K562 (cell line): Measurements from ENCODE around the gene MAP4K4. TPM values are rescaled to one million over a fixed set of nuclear protein-coding genes. Genes with fewer than 3 reads are reported as not detected.

Source experiments
- ATAC-seq: fragments of 200-7000 bp; cut with Tn5 transposase; 3 replicates; pipeline ENCODE4 v1.9.1; 2020; ENCODE audit warnings: moderate library complexity
- BruUV-seq: library from RNA; stranded (reverse); fragments of 400-500 nt; replicated peaks from 2 replicates; lab custom pipeline; 2021; lab: Mats Ljungman, UMichigan
- CTCF ChIA-PET: fragments of 300-600 bp; formaldehyde crosslinking; extraction: SDS; loops from one replicate; lab custom pipeline; 2021; ENCODE audit warnings: low intra/inter-chr PET ratio; lab: Yijun Ruan, JAX
- POLR2A ChIA-PET: fragments of 300-600, 350-650 bp; sonication (Branson Sonifier 250); formaldehyde crosslinking; extraction: SDS; loops from one replicate; lab custom pipeline; 2021; ENCODE audit warnings: antibody characterized with exemption, inconsistent platforms; lab: Yijun Ruan, JAX
- DNase-seq, 4 experiments: peaks; one replicate each; pipeline versions ENCODE4 v3.0.0 to v3.0.0-alpha.2; 2011 to 2018; ENCODE audit warnings: low spot score in 3 of 4, mixed read lengths in 3 of 4; ENCODE audit errors: extremely low read depth in 1 of 4
- FAIRE-seq: peaks from 2 replicates; lab custom pipeline; 2011; peaks lifted over from hg19 to GRCh38; lab: Jason Lieb, UNC
- H2AFZ ChIP-seq: 2 replicates; pipeline ENCODE4 v1.6.0; 2011; ENCODE audit warnings: low read depth, low read length, control low read depth, inconsistent platforms
- H3K27ac ChIP-seq: fragments of 200-600 bp; 3 replicates; pipeline ENCODE4 v1.8.0; 2011; ENCODE audit warnings: low read depth, mild to moderate bottlenecking, control low read depth, inconsistent platforms, low read length, moderate library complexity, mixed read lengths; ENCODE audit errors: extremely low read depth
- H3K27me3 ChIP-seq, 2 experiments: fragments of 300-600 bp in 1 of 2; 2 replicates in 1 of 2; 3 replicates in 1 of 2; pipeline versions ENCODE4 v1.6.0 to v1.8.0; 2011; ENCODE audit warnings: inconsistent platforms in 2 of 2, low read length in 2 of 2, mild to moderate bottlenecking in 1 of 2, mixed read lengths in 1 of 2, moderate library complexity in 1 of 2; ENCODE audit not compliant: control insufficient read depth in 2 of 2, insufficient read depth in 2 of 2
- H3K36me3 ChIP-seq: fragments of 300-600 bp; 3 replicates; pipeline ENCODE4 v1.8.0; 2011; ENCODE audit warnings: mild to moderate bottlenecking, low read length, inconsistent platforms; ENCODE audit not compliant: control insufficient read depth, insufficient read depth
- H3K4me1 ChIP-seq, 2 experiments: fragments of 200-600 bp in 1 of 2; replicated peaks in 1 of 2; 2 replicates in 1 of 2; 3 replicates in 1 of 2; pipeline versions ENCODE4 v1.5.1 to v1.8.0; 2011; ENCODE audit warnings: inconsistent platforms in 2 of 2, low read length in 2 of 2, mild to moderate bottlenecking in 1 of 2, mixed read lengths in 1 of 2, moderate library complexity in 1 of 2; ENCODE audit not compliant: control insufficient read depth in 2 of 2, insufficient read depth in 2 of 2
- H3K4me2 ChIP-seq: 2 replicates; pipeline ENCODE4 v1.6.1; 2011; ENCODE audit warnings: low read length, control low read depth, inconsistent platforms, mixed read lengths; ENCODE audit not compliant: insufficient read depth
- H3K4me3 ChIP-seq: fragments of 200-600 bp; sonication (generic), shearing (Covaris generic); 2 replicates; pipeline ENCODE4 v1.5.1; 2016; ENCODE audit warnings: control low read depth, inconsistent platforms
- H3K79me2 ChIP-seq: fragments of 200-600 bp; 3 replicates; pipeline ENCODE4 v1.8.0; 2011; ENCODE audit warnings: low read length, inconsistent platforms; ENCODE audit not compliant: control insufficient read depth, insufficient read depth
- H3K9ac ChIP-seq, 2 experiments: 2 replicates each; pipeline versions ENCODE4 v1.6.0 to v1.6.1; 2011; ENCODE audit warnings: low read depth in 2 of 2, low read length in 2 of 2, control low read depth in 1 of 2, inconsistent platforms in 1 of 2, mild to moderate bottlenecking in 1 of 2, mixed read lengths in 1 of 2; ENCODE audit not compliant: insufficient read depth in 1 of 2
- H3K9me1 ChIP-seq: one replicate; pipeline ENCODE4 v1.6.0; 2011; ENCODE audit warnings: inconsistent platforms, mild to moderate bottlenecking, low read length, moderate library complexity; ENCODE audit not compliant: control insufficient read depth, insufficient read depth
- H3K9me3 ChIP-seq: replicated peaks from 2 replicates; pipeline ENCODE4 v1.5.1; 2011; ENCODE audit warnings: low read depth, low read length, inconsistent platforms; ENCODE audit not compliant: control insufficient read depth, insufficient read depth
- H4K20me1 ChIP-seq: replicated peaks from 2 replicates; pipeline ENCODE4 v1.6.1; 2011; ENCODE audit warnings: low read length, inconsistent platforms, mixed read lengths; ENCODE audit not compliant: control insufficient read depth, insufficient read depth
- ARHGAP35 ChIP-seq: fragments of 450-650 bp; IDR thresholded peaks from 2 replicates; pipeline ENCODE4 v1.6.1; 2018; ENCODE audit not compliant: partially characterized antibody
- BRD4 ChIP-seq: fragments of 200-600 bp; sonication (generic); IDR thresholded peaks from 2 replicates; pipeline ENCODE4 v1.6.1; 2017; ENCODE audit warnings: inconsistent platforms
- CHD2 ChIP-seq: IDR thresholded peaks from 2 replicates; pipeline ENCODE4 v1.6.1; 2011; ENCODE audit warnings: low read depth, low read length
- DACH1 ChIP-seq: fragments of 450-650 bp; IDR thresholded peaks from 2 replicates; pipeline ENCODE4 v1.6.1; 2018; ENCODE audit not compliant: partially characterized antibody
- ETV1 ChIP-seq: fragments of 450-650 bp; conservative IDR thresholded peaks from 2 replicates; pipeline ENCODE4 v1.6.1; 2016; ENCODE audit warnings: missing genetic modification characterization, control low read depth, low read depth, missing compliant biosample characterization
- HDAC3 ChIP-seq: fragments of 450-650 bp; IDR thresholded peaks from 2 replicates; pipeline ENCODE4 v1.6.1; 2018; ENCODE audit warnings: borderline replicate concordance, mild to moderate bottlenecking, moderate library complexity; ENCODE audit not compliant: partially characterized antibody
- KAT8 ChIP-seq: fragments of 450-650 bp; IDR thresholded peaks from 2 replicates; pipeline ENCODE4 v1.6.1; 2016; ENCODE audit warnings: low read depth, mild to moderate bottlenecking
- MAFG ChIP-seq: fragments of 450-650 bp; conservative IDR thresholded peaks from 2 replicates; pipeline ENCODE4 v1.6.1; 2016; ENCODE audit warnings: missing genetic modification characterization, missing compliant biosample characterization
- NFIX ChIP-seq: fragments of 250-450 bp; sonication (Bioruptor Pico); IDR thresholded peaks from 2 replicates; pipeline ENCODE4 v1.4.0; 2020; ENCODE audit warnings: low read depth, mild to moderate bottlenecking, moderate library complexity
- NFRKB ChIP-seq: fragments of 450-650 bp; IDR thresholded peaks from 2 replicates; pipeline ENCODE4 v1.6.1; 2016; ENCODE audit warnings: low read depth
- TGIF2 ChIP-seq: sonication (generic); formaldehyde crosslinking; IDR thresholded peaks from 2 replicates; pipeline ENCODE4 v1.8.1; 2022; ENCODE audit warnings: mild to moderate bottlenecking, missing genetic modification reagents, moderate library complexity
- ZFPM2 ChIP-seq: fragments of 250-450 bp; sonication (Bioruptor Pico); IDR thresholded peaks from 2 replicates; pipeline ENCODE4 v1.5.1; 2022; ENCODE audit warnings: mild to moderate bottlenecking
- ZNF12 ChIP-seq: sonication (generic); formaldehyde crosslinking; IDR thresholded peaks from 2 replicates; pipeline ENCODE4 v1.4.0; 2020; ENCODE audit warnings: mild to moderate bottlenecking, missing genetic modification reagents
- ZNF316 ChIP-seq: fragments of 450-650 bp; IDR thresholded peaks from 2 replicates; pipeline ENCODE4 v1.6.1; 2016
- ZNF444 ChIP-seq: fragments of 250-450 bp; sonication (Bioruptor Pico); IDR thresholded peaks from 2 replicates; pipeline ENCODE4 v1.4.0; 2020; ENCODE audit warnings: mild to moderate bottlenecking, moderate library complexity
- WGBS: fragments of 100-300 bp; shearing (Covaris generic); methylation state at CpG from one replicate; pipeline ENCODE4 v1.1.6; 2016; ENCODE audit warnings: low coverage, mixed read lengths; ENCODE audit not compliant: insufficient coverage; ENCODE audit errors: missing lambda C conversion rate; 5-methylcytosine and 5-hydroxymethylcytosine counted together
- in situ Hi-C: fragments of 300-500 bp; cut with MboI; formaldehyde crosslinking; loops from 4 replicates; pipeline ENCODE4 v1.15.0; 2018; ENCODE audit warnings: inconsistent platforms, mixed read lengths
- intact Hi-C: fragments of 100-400 bp; cut with micrococcal nuclease; formaldehyde crosslinking; loops from 2 replicates; pipeline ENCODE4 v1.14.2; 2022
- polyA plus RNA-seq, 8 experiments: library from polyadenylated mRNA; depleted of rRNA in 4 of 8; stranded (reverse) in 5 of 8; unstranded in 3 of 8; fragments of >200 nt; fragmentation: Nextera tagmentation in 2 of 8; fragmentation: Illumina TruSeq in 1 of 8; extraction: Ambion mirVana in 2 of 8; extraction: Trizol in 1 of 8; gene quantifications; 2 replicates each; pipeline versions ENCODE4 v1.2.1 to v1.2.3, GENCODE V29; 2011 to 2014; ENCODE audit warnings: inconsistent platforms in 1 of 8, missing spikeins in 1 of 8
- total RNA-seq, 7 experiments: library from RNA; depleted of rRNA in 6 of 7; stranded (reverse); fragments of >200 nt in 6 of 7; fragmentation: Illumina TruSeq in 2 of 7; extraction: Trizol in 2 of 7; gene quantifications; 2 replicates each; pipeline versions ENCODE4 v1.2.1 to v1.2.3, GENCODE V29; 2011 to 2021; ENCODE audit warnings: low replicate concordance in 1 of 7
- TF ChIP-seq, protein P1 (sequence below): fragments of 250-450 bp; sonication (Bioruptor Pico); IDR thresholded peaks from 2 replicates; pipeline ENCODE4 v1.8.0; 2021; ENCODE audit warnings: borderline replicate concordance, mild to moderate bottlenecking, moderate library complexity; ENCODE audit not compliant: poor library complexity, severe bottlenecking
- TF ChIP-seq, protein P2 (sequence below): fragments of 250-450 bp; sonication (Bioruptor Pico); IDR thresholded peaks from 2 replicates; pipeline ENCODE4 v1.8.0; 2021; ENCODE audit warnings: mild to moderate bottlenecking, moderate library complexity
- TF ChIP-seq, protein P3 (sequence below): sonication (generic); IDR thresholded peaks from 2 replicates; pipeline ENCODE4 v1.6.1; 2016
- TF ChIP-seq, protein P4 (sequence below): sonication (generic); formaldehyde crosslinking; IDR thresholded peaks from 2 replicates; pipeline ENCODE4 v1.8.1; 2023; ENCODE audit warnings: mild to moderate bottlenecking, missing genetic modification reagents

Gene MAP4K4
- total and polyA plus RNA-seq, 9 of the 15 experiments (the other 6 are each of a cell fraction or from before 2014, with no cell fraction given): 7.6 to 76.4 (median 50.6) TPM

DNA sequence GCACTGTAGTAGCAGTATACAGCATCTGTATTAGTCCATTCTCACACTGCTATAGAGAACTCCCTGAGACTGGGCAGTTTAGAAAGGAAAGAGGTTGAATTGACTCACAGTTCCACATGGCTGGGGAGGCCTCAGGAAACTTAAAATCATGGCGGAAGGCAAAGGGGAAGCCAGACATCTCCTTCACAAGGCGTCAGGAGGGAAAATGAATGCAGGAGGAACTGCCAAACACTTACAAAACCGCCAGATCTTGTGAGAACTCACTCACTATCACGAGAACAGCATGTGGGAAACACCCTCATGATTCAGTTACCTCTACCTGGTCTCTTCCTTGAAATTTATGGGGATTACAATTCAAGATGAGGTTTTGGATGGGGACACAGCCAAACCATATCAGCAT lies 25.4 kb downstream of the MAP4K4 start (continued):
- TF ChIP-seq, protein P1, sequence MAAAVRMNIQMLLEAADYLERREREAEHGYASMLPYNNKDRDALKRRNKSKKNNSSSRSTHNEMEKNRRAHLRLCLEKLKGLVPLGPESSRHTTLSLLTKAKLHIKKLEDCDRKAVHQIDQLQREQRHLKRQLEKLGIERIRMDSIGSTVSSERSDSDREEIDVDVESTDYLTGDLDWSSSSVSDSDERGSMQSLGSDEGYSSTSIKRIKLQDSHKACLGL: no peak
- no peak for TF ChIP-seq NFIX (CRISPR knock-in tag)
- no peak for TF ChIP-seq ZFPM2
- no peak for TF ChIP-seq ARHGAP35
- 0 out of 2 replicates have a peak, but pooled peaks have one; percentile 40 for TF ChIP-seq CHD2
- no peak for TF ChIP-seq DACH1
- TF ChIP-seq, protein P2, sequence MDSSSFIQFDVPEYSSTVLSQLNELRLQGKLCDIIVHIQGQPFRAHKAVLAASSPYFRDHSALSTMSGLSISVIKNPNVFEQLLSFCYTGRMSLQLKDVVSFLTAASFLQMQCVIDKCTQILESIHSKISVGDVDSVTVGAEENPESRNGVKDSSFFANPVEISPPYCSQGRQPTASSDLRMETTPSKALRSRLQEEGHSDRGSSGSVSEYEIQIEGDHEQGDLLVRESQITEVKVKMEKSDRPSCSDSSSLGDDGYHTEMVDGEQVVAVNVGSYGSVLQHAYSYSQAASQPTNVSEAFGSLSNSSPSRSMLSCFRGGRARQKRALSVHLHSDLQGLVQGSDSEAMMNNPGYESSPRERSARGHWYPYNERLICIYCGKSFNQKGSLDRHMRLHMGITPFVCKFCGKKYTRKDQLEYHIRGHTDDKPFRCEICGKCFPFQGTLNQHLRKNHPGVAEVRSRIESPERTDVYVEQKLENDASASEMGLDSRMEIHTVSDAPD (CRISPR knock-in tag): no peak

DNA sequence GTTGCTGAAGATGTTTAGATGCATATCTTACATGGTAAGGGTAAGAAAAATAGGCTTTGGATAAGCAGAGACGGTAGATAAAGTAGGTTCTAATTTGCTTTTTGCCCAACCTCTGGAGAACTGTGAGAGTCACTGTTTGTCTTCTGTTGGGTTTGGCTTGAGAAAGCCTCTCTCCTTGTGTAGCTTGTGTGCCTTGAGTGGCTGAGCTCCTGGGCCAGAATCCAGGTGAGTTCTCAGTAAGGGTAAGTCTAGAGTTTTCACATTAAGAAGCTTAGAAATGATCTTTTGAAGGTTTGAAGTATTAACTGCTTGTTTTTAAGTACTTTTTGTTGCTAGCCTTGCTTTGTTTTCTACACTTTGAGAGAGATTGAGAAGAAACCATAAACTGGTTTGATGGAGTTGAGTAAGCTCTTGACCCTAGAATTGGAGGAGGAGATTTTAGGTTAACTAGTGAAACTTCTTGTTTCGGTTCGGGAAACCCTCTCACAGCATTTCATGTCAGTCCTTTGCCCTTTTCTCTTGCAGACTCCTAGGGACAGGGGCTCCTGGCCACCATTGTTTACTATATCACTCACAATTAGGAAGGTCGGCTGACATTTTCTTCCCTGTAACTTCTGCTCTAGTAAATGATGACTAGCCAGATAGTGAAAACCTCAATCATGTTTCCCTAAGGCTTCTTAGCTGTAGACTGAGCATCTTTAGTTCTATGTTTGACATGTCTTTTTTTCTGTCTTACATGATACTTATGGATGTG lies 26.0 kb downstream of the MAP4K4 start:
- no peaks in the 10 kb centered on the region for H3K27me3 ChIP-seq
- no peak overlapping the region for H3K4me2 ChIP-seq
- ATAC-seq: no peak
- DNase-seq: no peak
- H3K9ac ChIP-seq: no peak overlapping the region
- H4K20me1 ChIP-seq: peaks cover 13% of the 10 kb centered on the region
- in situ Hi-C loops: no loop called here
- ChIA-PET CTCF (no interaction called here), POLR2A (interaction anchor here (1.0 to 1.1 kb wide), 2 partner anchors 22 to 99 kb away, joined by 3 to 4 read pairs; no protein-coding TSS in a partner anchor)
- H3K79me2 ChIP-seq: peaks cover 85% of the 10 kb centered on the region
- intact Hi-C loops: loop anchor here (10.0 kb wide), 2 partner anchors 209 to 309 kb away; no protein-coding TSS in a partner anchor
- H3K9me3 ChIP-seq: no peaks in the 10 kb centered on the region
- no peaks in the 10 kb centered on the region for H3K9me1 ChIP-seq
- BruUV-seq: no TSS peak
- no peak overlapping the region for H3K4me3 ChIP-seq
- no peak overlapping the region for H2AFZ ChIP-seq
- H3K4me1 ChIP-seq: peaks cover 3 to 4% of the 10 kb centered on the region in 2 experiments; a peak in 3 of 5 replicates
- H3K27ac ChIP-seq: no peak overlapping the region
- 62% methylated on average over 4 of the region's 4 CpGs for WGBS
- no peaks in the 10 kb centered on the region for H3K36me3 ChIP-seq
- FAIRE-seq: no peak
- TF ChIP-seq ETV1 (tag) (no peak), KAT8 (no peak), ZNF316 (0 out of 2 replicates have a peak, but pooled peaks have one; percentile 36), HDAC3 (no peak), ZNF12 (CRISPR knock-in tag) (no peak), MAFG (0 out of 2 replicates have a peak, but pooled peaks have one; percentile 10), TGIF2 (CRISPR knock-in tag) (no peak), NFRKB (no peak), ZNF444 (CRISPR knock-in tag) (no peak), BRD4 (no peak)
- TF ChIP-seq, protein P3, sequence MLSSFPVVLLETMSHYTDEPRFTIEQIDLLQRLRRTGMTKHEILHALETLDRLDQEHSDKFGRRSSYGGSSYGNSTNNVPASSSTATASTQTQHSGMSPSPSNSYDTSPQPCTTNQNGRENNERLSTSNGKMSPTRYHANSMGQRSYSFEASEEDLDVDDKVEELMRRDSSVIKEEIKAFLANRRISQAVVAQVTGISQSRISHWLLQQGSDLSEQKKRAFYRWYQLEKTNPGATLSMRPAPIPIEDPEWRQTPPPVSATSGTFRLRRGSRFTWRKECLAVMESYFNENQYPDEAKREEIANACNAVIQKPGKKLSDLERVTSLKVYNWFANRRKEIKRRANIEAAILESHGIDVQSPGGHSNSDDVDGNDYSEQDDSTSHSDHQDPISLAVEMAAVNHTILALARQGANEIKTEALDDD: peak; percentile 55; the same call in 1 of the 2 replicates
- TF ChIP-seq, protein P4, sequence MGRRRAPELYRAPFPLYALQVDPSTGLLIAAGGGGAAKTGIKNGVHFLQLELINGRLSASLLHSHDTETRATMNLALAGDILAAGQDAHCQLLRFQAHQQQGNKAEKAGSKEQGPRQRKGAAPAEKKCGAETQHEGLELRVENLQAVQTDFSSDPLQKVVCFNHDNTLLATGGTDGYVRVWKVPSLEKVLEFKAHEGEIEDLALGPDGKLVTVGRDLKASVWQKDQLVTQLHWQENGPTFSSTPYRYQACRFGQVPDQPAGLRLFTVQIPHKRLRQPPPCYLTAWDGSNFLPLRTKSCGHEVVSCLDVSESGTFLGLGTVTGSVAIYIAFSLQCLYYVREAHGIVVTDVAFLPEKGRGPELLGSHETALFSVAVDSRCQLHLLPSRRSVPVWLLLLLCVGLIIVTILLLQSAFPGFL: no peak
